Type B pancreatic cell (in vitro differentiated cells): ENCODE measurements around the gene MEGF8. TPM values are rescaled to one million over a fixed set of nuclear protein-coding genes. Genes with fewer than 3 reads are reported as not detected.
A peak's percentile ranks its signal among the peaks of the same experiment; 100 is the strongest.

Experiments
- DNase-seq: peaks from one replicate; pipeline ENCODE4 v3.0.0; 2021; ENCODE audit warnings: mixed read lengths; ENCODE audit not compliant: unreplicated experiment; ENCODE audit errors: extremely low spot score
- H3K27ac Mint-ChIP-seq: 2 replicates; pipeline ENCODE4 v1.8.0; 2021; ENCODE audit warnings: mild to moderate bottlenecking, mixed read lengths
- H3K27me3 Mint-ChIP-seq: 2 replicates; pipeline ENCODE4 v1.8.0; 2021; ENCODE audit warnings: mixed read lengths
- H3K36me3 Mint-ChIP-seq: 2 replicates; pipeline ENCODE4 v1.8.0; 2021; ENCODE audit warnings: mixed read lengths
- H3K4me1 Mint-ChIP-seq: one replicate; pipeline ENCODE4 v1.8.0; 2021; ENCODE audit warnings: mixed read lengths; ENCODE audit not compliant: unreplicated experiment
- H3K4me3 Mint-ChIP-seq: 2 replicates; pipeline ENCODE4 v1.8.0; 2021; ENCODE audit warnings: mild to moderate bottlenecking, mixed read lengths
- H3K9me3 Mint-ChIP-seq: 2 replicates; pipeline ENCODE4 v1.8.0; 2021; ENCODE audit warnings: mixed read lengths
- CTCF ChIP-seq: fragments of 200-600 bp; sonication (generic); conservative IDR thresholded peaks from 2 replicates; pipeline ENCODE4 v1.5.0; 2021; ENCODE audit warnings: antibody characterized with exemption, mild to moderate bottlenecking
- long read RNA-seq: library from polyadenylated mRNA; unstranded; transcript quantifications from one replicate; pipeline ENCODE4 v2.0.0, GENCODE V29; 2020
- total RNA-seq: library from RNA; stranded (reverse); gene quantifications from 2 replicates; pipeline ENCODE4 v1.2.1, GENCODE V29; 2021; ENCODE audit warnings: low replicate concordance

Gene MEGF8, protein sequence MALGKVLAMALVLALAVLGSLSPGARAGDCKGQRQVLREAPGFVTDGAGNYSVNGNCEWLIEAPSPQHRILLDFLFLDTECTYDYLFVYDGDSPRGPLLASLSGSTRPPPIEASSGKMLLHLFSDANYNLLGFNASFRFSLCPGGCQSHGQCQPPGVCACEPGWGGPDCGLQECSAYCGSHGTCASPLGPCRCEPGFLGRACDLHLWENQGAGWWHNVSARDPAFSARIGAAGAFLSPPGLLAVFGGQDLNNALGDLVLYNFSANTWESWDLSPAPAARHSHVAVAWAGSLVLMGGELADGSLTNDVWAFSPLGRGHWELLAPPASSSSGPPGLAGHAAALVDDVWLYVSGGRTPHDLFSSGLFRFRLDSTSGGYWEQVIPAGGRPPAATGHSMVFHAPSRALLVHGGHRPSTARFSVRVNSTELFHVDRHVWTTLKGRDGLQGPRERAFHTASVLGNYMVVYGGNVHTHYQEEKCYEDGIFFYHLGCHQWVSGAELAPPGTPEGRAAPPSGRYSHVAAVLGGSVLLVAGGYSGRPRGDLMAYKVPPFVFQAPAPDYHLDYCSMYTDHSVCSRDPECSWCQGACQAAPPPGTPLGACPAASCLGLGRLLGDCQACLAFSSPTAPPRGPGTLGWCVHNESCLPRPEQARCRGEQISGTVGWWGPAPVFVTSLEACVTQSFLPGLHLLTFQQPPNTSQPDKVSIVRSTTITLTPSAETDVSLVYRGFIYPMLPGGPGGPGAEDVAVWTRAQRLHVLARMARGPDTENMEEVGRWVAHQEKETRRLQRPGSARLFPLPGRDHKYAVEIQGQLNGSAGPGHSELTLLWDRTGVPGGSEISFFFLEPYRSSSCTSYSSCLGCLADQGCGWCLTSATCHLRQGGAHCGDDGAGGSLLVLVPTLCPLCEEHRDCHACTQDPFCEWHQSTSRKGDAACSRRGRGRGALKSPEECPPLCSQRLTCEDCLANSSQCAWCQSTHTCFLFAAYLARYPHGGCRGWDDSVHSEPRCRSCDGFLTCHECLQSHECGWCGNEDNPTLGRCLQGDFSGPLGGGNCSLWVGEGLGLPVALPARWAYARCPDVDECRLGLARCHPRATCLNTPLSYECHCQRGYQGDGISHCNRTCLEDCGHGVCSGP (N-terminal part only)
- total RNA-seq: 30.7 and 49.5 TPM in 2 replicates
- long read RNA-seq, partial matches to known transcripts: 0 of 3 reads
- long read RNA-seq, other reads (novel, unspliced or antisense): 3 of 3 reads

DNA sequence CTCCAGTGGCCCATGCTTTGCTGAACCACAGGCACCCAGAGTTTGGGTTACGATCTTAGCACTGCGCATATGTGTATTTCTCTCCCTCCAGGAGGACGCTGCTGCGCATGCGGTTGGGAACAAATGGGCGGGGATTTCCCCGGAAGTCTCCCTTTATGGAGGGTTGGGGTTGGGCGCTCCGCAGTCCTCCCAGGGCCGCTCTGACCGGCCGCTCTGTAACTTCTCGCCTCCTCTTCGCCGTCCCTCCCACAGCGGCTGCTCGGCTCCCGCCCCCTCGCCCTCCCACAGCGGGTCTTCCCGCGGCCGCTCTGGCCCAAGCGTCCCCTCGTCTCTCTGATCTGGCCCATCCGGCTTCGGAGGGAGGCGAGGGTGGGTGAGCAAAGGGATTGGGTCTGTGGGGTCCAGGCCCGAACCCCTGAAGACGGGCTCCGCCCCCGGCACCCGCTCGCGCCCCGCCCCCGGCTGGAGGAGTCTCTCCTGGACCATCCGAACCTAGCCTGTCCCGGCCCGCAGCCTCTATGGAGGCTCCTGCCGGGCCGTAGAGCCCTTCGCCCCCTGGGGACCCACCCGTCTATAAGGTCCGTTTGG is at the start of gene MEGF8:
Gene MEGF8 (plus strand): TSS at position 328 of the 588 bp plus-strand sequence. CDS start 609 bp downstream, outside the sequence.
- H3K9me3 Mint-ChIP-seq: no peaks in the 10 kb centered on the region
- peaks cover 39% of the 10 kb centered on the region for H3K27me3 Mint-ChIP-seq
- H3K27ac Mint-ChIP-seq: peak within 1 kb of the TSS; percentile 80
- H3K4me3 Mint-ChIP-seq: peak within 1 kb of the TSS; percentile 88
- peak; percentile 97 for DNase-seq
- H3K4me1 Mint-ChIP-seq: peaks cover 40% of the 10 kb centered on the region
- TF ChIP-seq CTCF: no peak
- H3K36me3 Mint-ChIP-seq: peaks cover 6% of the 10 kb centered on the region

GRCh38 chr19:42276284-42276683 is 49.2 kb upstream of the MEGF8 start:
- peak overlapping the region; percentile 6 for H3K27ac Mint-ChIP-seq
- no peak for TF ChIP-seq CTCF

GRCh38 chr19:42276821-42277220 is 48.6 kb upstream of the MEGF8 start:
- no peak for DNase-seq
- no peak overlapping the region for H3K27ac Mint-ChIP-seq
- peak overlapping the region; percentile 20 for H3K4me3 Mint-ChIP-seq
- no peak for TF ChIP-seq CTCF
- no peaks in the 10 kb centered on the region for H3K9me3 Mint-ChIP-seq
- H3K4me1 Mint-ChIP-seq: peaks cover 29% of the 10 kb centered on the region
- H3K27me3 Mint-ChIP-seq: no peaks in the 10 kb centered on the region
- H3K36me3 Mint-ChIP-seq: peaks cover 3% of the 10 kb centered on the region

More at GRCh38 chr19:42276284-42276683, 49.2 kb upstream of the MEGF8 start:
- DNase-seq: no peak
- H3K27me3 Mint-ChIP-seq: no peaks in the 10 kb centered on the region
- H3K36me3 Mint-ChIP-seq: peaks cover 3% of the 10 kb centered on the region
- peak overlapping the region; percentile 31 for H3K4me3 Mint-ChIP-seq
- H3K4me1 Mint-ChIP-seq: peaks cover 31% of the 10 kb centered on the region
- no peaks in the 10 kb centered on the region for H3K9me3 Mint-ChIP-seq

GRCh38 chr19:42277821-42278451 is 47.5 kb upstream of the MEGF8 start:
- Mint-ChIP-seq H3K36me3 (peaks cover 3% of the 10 kb centered on the region), H3K4me3 (peak overlapping the region; percentile 95), H3K27ac (peak overlapping the region; percentile 56), H3K9me3 (no peaks in the 10 kb centered on the region), H3K27me3 (no peaks in the 10 kb centered on the region), H3K4me1 (peaks cover 29% of the 10 kb centered on the region)
- no peak for TF ChIP-seq CTCF
- DNase-seq: no peak
